Measurements from ENCODE around the gene BRMS1L.

GRCh38 chr14:35879654-35880249 is 53.6 kb downstream of the BRMS1L start:
- TF ChIP-seq POLR2AphosphoS5 (IDR thresholded peaks at IDR 0.05) = no peak
- peak in 4 of 11 experiments; percentile 8 to 38 (median 26) for TF ChIP-seq CTCF (IDR thresholded peaks at IDR 0.05 in 8 of 11, conservative IDR thresholded peaks at IDR 0.05 in 3 of 11)
